ENCODE data around the gene P4HB. TPM values are rescaled to one million over a fixed set of nuclear protein-coding genes. Genes with fewer than 3 reads are reported as not detected.

The P4HB gene
- total and polyA plus RNA-seq, 2 experiments from 2014 or later = 206 to 620 TPM

GRCh38 chr17:81822996-81823819 lies 37.1 kb downstream of the P4HB start:
- Mint-ChIP-seq H3K9me3 (no peaks in the 10 kb centered on the region), H3K36me3 (ENCODE audit: low read depth) (no peaks in the 10 kb centered on the region), H3K27ac (no peak overlapping the region), H3K27me3 (ENCODE audit: insufficient read depth, low read depth, poor library complexity) (peaks cover 5% of the 10 kb centered on the region), H3K4me3 (no peak overlapping the region), H3K4me1 (peaks cover 8% of the 10 kb centered on the region)
- ATAC-seq (no peak), DNase-seq (ENCODE audit: low spot score) (no peak)
- TF ChIP-seq JUNB (IDR thresholded peaks at IDR 0.05; ENCODE audit: unreplicated experiment) = no peak
- no peak for TF ChIP-seq POLR2AphosphoS5 (IDR thresholded peaks at IDR 0.05; ENCODE audit: low read depth)
- TF ChIP-seq STAT1 (IDR thresholded peaks at IDR 0.05; ENCODE audit: unreplicated experiment) = no peak
- TF ChIP-seq ETS1 (IDR thresholded peaks at IDR 0.05) = no peak
- TF ChIP-seq NANOG (IDR thresholded peaks at IDR 0.05; ENCODE audit: borderline replicate concordance) = no peak
- Histone ChIP-seq H3K27me3 (ENCODE audit: insufficient read depth) (no peaks in the 10 kb centered on the region), H3K27ac (ENCODE audit: low read depth) (no peak overlapping the region), H3K79me2 (replicated peaks; ENCODE audit: insufficient read depth) (no peaks in the 10 kb centered on the region), H3K36me3 (ENCODE audit: insufficient read depth) (no peaks in the 10 kb centered on the region), H3K4me3 (no peak overlapping the region), H3F3A (replicated peaks; ENCODE audit: low read depth) (0 out of 2 replicates have a peak, but pooled peaks cover 3% of the 10 kb centered on the region), H3K4me1 (ENCODE audit: insufficient read depth) (peaks cover 5% of the 10 kb centered on the region), H3K9me2 (ENCODE audit: insufficient read depth) (no peaks in the 10 kb centered on the region), H4K20me1 (replicated peaks; ENCODE audit: insufficient read depth) (no peaks in the 10 kb centered on the region), H2AFZ (no peak overlapping the region), H3K4me2 (no peak overlapping the region)

GRCh38 chr17:81822312-81822637 lies 38.1 kb downstream of the P4HB start:
- H3K9me2 ChIP-seq (ENCODE audit: insufficient read depth) = no peaks in the 10 kb centered on the region
- ATAC-seq (no peak), DNase-seq (ENCODE audit: low spot score) (no peak)
- no peaks in the 10 kb centered on the region for H3K36me3 ChIP-seq (ENCODE audit: insufficient read depth)
- no peak overlapping the region for H2AFZ ChIP-seq
- no peaks in the 10 kb centered on the region for H3K36me3 Mint-ChIP-seq (ENCODE audit: low read depth)
- H3K27ac Mint-ChIP-seq = no peak overlapping the region
- peaks cover 8% of the 10 kb centered on the region for H3K4me1 Mint-ChIP-seq
- H3K79me2 ChIP-seq (replicated peaks; ENCODE audit: insufficient read depth) = no peaks in the 10 kb centered on the region
- 0 out of 2 replicates have a peak, but pooled peaks cover 6% of the 10 kb centered on the region for H3F3A ChIP-seq (replicated peaks; ENCODE audit: low read depth)
- no peaks in the 10 kb centered on the region for H4K20me1 ChIP-seq (replicated peaks; ENCODE audit: insufficient read depth)
- H3K4me1 ChIP-seq (ENCODE audit: insufficient read depth) = peaks cover 5% of the 10 kb centered on the region
- H3K27ac ChIP-seq (ENCODE audit: low read depth) = no peak overlapping the region
- no peaks in the 10 kb centered on the region for H3K27me3 ChIP-seq (ENCODE audit: insufficient read depth)
- H3K4me2 ChIP-seq = no peak overlapping the region
- H3K4me3 Mint-ChIP-seq = no peak overlapping the region
- peaks cover 5% of the 10 kb centered on the region for H3K27me3 Mint-ChIP-seq (ENCODE audit: insufficient read depth, low read depth, poor library complexity)
- no peak overlapping the region for H3K4me3 ChIP-seq
- no peaks in the 10 kb centered on the region for H3K9me3 Mint-ChIP-seq
- TF ChIP-seq NANOG (IDR thresholded peaks at IDR 0.05; ENCODE audit: borderline replicate concordance) = no peak
- TF ChIP-seq CREB1 (CRISPR knock-in tag; IDR thresholded peaks at IDR 0.05; ENCODE audit: low read depth) = no peak
- no peak for TF ChIP-seq ZNF331 (CRISPR knock-in tag; IDR thresholded peaks at IDR 0.05; ENCODE audit: low read depth)
- TF ChIP-seq REST (IDR thresholded peaks at IDR 0.05; ENCODE audit: unreplicated experiment) = no peak
- TF ChIP-seq JUNB (IDR thresholded peaks at IDR 0.05; ENCODE audit: unreplicated experiment) = no peak
- no peak for TF ChIP-seq ZNF114 (CRISPR knock-in tag; IDR thresholded peaks at IDR 0.05)
- TF ChIP-seq POLR2AphosphoS5 (IDR thresholded peaks at IDR 0.05; ENCODE audit: low read depth) = no peak
- TF ChIP-seq EZH2phosphoT487 (IDR thresholded peaks at IDR 0.05; ENCODE audit: unreplicated experiment) = no peak
- TF ChIP-seq CTCF (conservative IDR thresholded peaks at IDR 0.05; ENCODE audit: low read depth in 2 of 2) = no peak
- no peak for TF ChIP-seq ETS1 (IDR thresholded peaks at IDR 0.05)
- TF ChIP-seq EZH2 (IDR thresholded peaks at IDR 0.05; ENCODE audit: low read depth, unreplicated experiment) = no peak

Data from GM23338 (cell line).